ENCODE data around the gene SULT2B1. TPM values are rescaled to one million over a fixed set of nuclear protein-coding genes. Genes with fewer than 3 reads are reported as not detected.
A peak's percentile ranks its signal among the peaks of the same experiment; 100 is the strongest.

SULT2B1 gene
- total RNA-seq, 2 donors from 2014 or later: 0.35 to 2.4 TPM

DNA sequence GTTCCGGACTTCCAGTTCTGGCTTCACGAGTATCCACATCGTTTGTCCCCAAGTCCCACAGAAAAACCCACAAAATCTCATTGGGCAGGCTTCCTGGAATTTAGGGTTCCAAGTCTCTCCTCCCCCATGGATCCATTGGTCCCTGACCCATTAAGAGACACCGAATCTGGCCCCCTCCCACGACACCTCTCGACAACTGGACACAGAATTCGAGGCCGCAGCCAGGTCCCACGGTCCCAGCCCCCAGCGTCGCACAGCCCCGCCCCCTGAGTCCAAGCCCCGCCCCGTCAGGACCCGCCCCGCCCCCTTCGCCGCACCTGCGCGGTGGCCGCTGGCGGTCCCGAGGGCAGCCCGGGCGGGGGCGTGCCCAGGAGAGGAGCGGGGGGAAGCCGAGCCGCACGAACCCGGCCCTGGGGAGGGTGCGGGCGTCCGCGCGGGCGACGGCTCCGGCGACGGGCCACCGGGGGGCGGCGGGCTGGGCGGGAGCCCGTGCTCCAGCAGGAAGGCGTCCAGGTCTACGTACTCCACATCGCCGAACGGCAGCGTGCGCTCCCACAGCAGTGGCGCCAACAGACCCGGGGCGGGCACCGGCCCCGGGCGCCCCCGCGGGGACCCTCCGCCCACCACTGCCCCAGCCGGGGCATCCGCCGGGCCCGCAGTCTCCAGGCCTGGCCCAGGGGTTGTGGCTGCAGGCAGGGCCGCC is 83.4 kb downstream of the SULT2B1 start:
- H3K27me3 ChIP-seq (ENCODE audit: control insufficient read depth, insufficient read depth, low read length, poor library complexity, severe bottlenecking): peaks cover 11% of the 10 kb centered on the region
- H3K4me3 ChIP-seq (ENCODE audit: low read length): peak overlapping the region; percentile 80
- no peaks in the 10 kb centered on the region for H3K9me3 ChIP-seq (ENCODE audit: control insufficient read depth, low read length)
- peaks cover 23% of the 10 kb centered on the region for H3K4me1 Mint-ChIP-seq
- WGBS, 2 experiments (ENCODE audit: insufficient coverage in 1 of 2, insufficient read length in 1 of 2): 2 to 6% methylated on average over 33 to 66 of the region's 67 CpGs
- peak overlapping the region; percentile 90 for H3K27ac Mint-ChIP-seq
- peak overlapping the region; percentile 23 for H3K9ac ChIP-seq (ENCODE audit: extremely low read depth, low read length, poor library complexity, severe bottlenecking)
- peak overlapping the region; percentile 69 for H3K27ac ChIP-seq (ENCODE audit: low read depth, low read length)
- TF ChIP-seq, protein P1, sequence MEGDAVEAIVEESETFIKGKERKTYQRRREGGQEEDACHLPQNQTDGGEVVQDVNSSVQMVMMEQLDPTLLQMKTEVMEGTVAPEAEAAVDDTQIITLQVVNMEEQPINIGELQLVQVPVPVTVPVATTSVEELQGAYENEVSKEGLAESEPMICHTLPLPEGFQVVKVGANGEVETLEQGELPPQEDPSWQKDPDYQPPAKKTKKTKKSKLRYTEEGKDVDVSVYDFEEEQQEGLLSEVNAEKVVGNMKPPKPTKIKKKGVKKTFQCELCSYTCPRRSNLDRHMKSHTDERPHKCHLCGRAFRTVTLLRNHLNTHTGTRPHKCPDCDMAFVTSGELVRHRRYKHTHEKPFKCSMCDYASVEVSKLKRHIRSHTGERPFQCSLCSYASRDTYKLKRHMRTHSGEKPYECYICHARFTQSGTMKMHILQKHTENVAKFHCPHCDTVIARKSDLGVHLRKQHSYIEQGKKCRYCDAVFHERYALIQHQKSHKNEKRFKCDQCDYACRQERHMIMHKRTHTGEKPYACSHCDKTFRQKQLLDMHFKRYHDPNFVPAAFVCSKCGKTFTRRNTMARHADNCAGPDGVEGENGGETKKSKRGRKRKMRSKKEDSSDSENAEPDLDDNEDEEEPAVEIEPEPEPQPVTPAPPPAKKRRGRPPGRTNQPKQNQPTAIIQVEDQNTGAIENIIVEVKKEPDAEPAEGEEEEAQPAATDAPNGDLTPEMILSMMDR (conservative IDR thresholded peaks at IDR 0.05): no peak
- peaks cover 14% of the 10 kb centered on the region for H3K36me3 Mint-ChIP-seq (ENCODE audit: low read depth)
- peak; percentile 90 for DNase-seq
- peak overlapping the region; percentile 61 for H3K4me3 Mint-ChIP-seq
- no peaks in the 10 kb centered on the region for H3K36me3 ChIP-seq (ENCODE audit: control insufficient read depth, insufficient read depth, low read length)
- peaks cover 14% of the 10 kb centered on the region for H3K4me1 ChIP-seq (ENCODE audit: control insufficient read depth, insufficient read depth, low read length)
- H3K9me3 Mint-ChIP-seq: peaks cover 2% of the 10 kb centered on the region
- H3K27me3 Mint-ChIP-seq (ENCODE audit: insufficient read depth): peaks cover 39% of the 10 kb centered on the region

DNA sequence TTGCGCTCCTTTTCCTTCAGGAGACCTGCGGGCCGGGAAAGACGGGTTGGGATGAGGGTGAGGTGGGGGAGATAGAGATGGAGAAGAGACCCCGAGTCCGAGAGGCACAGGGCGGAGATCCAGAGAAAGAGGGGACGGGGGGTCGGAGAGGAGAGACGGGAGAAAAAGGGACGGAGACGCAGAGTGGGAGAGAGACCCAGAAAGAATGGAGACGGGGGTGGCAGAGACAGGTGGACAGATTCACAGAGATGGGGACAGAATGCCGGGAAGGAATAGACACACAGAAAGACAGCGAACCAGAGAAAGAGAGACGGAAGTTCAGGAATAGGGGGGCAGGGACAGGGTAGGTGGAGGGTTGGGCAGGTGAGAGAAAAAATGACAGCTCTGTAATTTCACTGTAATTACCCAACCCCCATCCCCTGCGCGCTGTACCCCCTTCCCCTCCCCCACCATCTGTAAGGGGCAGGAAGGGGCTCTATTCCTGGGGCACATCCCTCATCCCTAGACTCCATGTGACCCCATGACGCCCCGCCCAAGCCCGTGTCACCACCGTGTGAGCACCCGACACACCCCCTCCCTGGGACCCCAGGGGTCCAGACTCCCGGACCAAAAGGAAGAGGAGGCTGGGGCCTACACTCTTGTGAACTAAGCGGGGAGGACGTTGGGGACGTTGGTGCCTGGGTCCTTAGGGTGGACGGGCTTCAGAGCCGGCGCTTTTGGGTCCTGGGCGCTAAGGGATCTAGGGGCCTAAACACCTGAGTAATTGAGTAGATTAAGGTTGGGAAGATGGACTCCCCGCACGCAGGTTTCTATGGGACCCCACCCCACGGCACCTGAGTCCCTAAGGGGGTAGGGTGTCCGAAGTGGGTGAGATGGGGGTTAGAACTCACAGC is 84.2 kb downstream of the SULT2B1 start:
- no peak overlapping the region for H3K9ac ChIP-seq (ENCODE audit: extremely low read depth, low read length, poor library complexity, severe bottlenecking)
- TF ChIP-seq, protein P1 (conservative IDR thresholded peaks at IDR 0.05): no peak
- peaks cover 21% of the 10 kb centered on the region for H3K4me1 Mint-ChIP-seq
- H3K27ac Mint-ChIP-seq: no peak overlapping the region
- peak overlapping the region; percentile 61 for H3K4me3 Mint-ChIP-seq
- 6 to 9% methylated on average over 23 to 35 of the region's 35 CpGs for WGBS, 2 experiments (ENCODE audit: insufficient coverage in 1 of 2, insufficient read length in 1 of 2)
- H3K36me3 Mint-ChIP-seq (ENCODE audit: low read depth): peaks cover 15% of the 10 kb centered on the region
- H3K36me3 ChIP-seq (ENCODE audit: control insufficient read depth, insufficient read depth, low read length): no peaks in the 10 kb centered on the region
- peaks cover 11% of the 10 kb centered on the region for H3K27me3 ChIP-seq (ENCODE audit: control insufficient read depth, insufficient read depth, low read length, poor library complexity, severe bottlenecking)
- H3K27ac ChIP-seq (ENCODE audit: low read depth, low read length): no peak overlapping the region
- H3K27me3 Mint-ChIP-seq (ENCODE audit: insufficient read depth): peaks cover 47% of the 10 kb centered on the region
- peak; percentile 62 for DNase-seq
- peaks cover 2% of the 10 kb centered on the region for H3K9me3 Mint-ChIP-seq
- H3K4me1 ChIP-seq (ENCODE audit: control insufficient read depth, insufficient read depth, low read length): peaks cover 12% of the 10 kb centered on the region
- peak overlapping the region; percentile 80 for H3K4me3 ChIP-seq (ENCODE audit: low read length)
- H3K9me3 ChIP-seq (ENCODE audit: control insufficient read depth, low read length): no peaks in the 10 kb centered on the region

DNA sequence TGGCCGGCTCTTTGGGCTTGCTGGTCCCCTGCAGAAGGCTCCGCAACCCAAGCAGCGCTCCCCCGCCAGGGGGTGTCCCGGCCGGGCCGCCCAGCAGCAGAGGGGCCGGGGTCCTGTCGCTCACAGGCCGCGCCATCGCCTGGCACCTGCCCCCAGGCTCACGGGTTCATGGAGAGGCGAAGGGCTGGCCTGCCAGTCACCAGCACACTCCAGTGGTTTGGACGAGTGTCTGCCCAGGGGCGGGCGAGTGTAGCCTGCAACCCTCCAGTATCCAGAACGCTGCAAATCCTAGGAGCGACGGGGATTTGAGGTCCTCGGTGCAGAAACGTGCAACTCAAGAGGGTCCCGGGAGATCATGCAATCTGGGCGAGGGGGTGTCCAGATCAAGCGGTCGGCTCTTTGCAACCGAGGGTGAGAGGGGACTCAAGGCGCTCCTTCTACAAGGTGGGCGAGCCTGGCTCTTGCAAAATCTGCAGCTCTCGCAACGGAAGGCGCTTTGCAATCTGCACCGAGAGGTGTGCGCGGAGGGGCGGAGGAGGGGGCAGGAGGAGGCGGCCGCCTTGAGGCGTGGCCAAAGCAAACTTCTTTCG is 85.0 kb downstream of the SULT2B1 start, which contains the start of gene DBP:
DBP (minus strand) TSS at position 521 of the 590 bp plus-strand sequence; CDS start at position 136, 385 bp downstream.
- Mint-ChIP-seq H3K9me3 (peaks cover 2% of the 10 kb centered on the region), H3K27ac (peak within 1 kb of the TSS; percentile 92), H3K4me1 (peaks cover 21% of the 10 kb centered on the region), H3K36me3 (ENCODE audit: low read depth) (peaks cover 21% of the 10 kb centered on the region), H3K27me3 (ENCODE audit: insufficient read depth) (peaks cover 49% of the 10 kb centered on the region), H3K4me3 (peak within 1 kb of the TSS; percentile 61)
- DNase-seq: peak; percentile 83
- Histone ChIP-seq H3K4me1 (ENCODE audit: control insufficient read depth, insufficient read depth, low read length) (peaks cover 12% of the 10 kb centered on the region), H3K27me3 (ENCODE audit: control insufficient read depth, insufficient read depth, low read length, poor library complexity, severe bottlenecking) (peaks cover 11% of the 10 kb centered on the region), H3K9me3 (ENCODE audit: control insufficient read depth, low read length) (no peaks in the 10 kb centered on the region), H3K36me3 (ENCODE audit: control insufficient read depth, insufficient read depth, low read length) (no peaks in the 10 kb centered on the region), H3K4me3 (ENCODE audit: low read length) (peak within 1 kb of the TSS; percentile 80), H3K27ac (ENCODE audit: low read depth, low read length) (peak within 1 kb of the TSS; percentile 95), H3K9ac (ENCODE audit: extremely low read depth, low read length, poor library complexity, severe bottlenecking) (peak within 1 kb of the TSS; percentile 20)
- 0 to 1% methylated on average over 25 to 39 of the region's 40 CpGs for WGBS, 2 experiments (ENCODE audit: insufficient coverage in 1 of 2, insufficient read length in 1 of 2)
- TF ChIP-seq, protein P1 (conservative IDR thresholded peaks at IDR 0.05): peak; percentile 43
